Esophagus squamous epithelium (tissue), 5 donors: Measurements from ENCODE around the gene MISFA. TPM values are rescaled to one million over a fixed set of nuclear protein-coding genes. Genes with fewer than 3 reads are reported as not detected.

Experiments used
- DNase-seq: peaks from one replicate; lab custom pipeline; 2025; lab: John Stamatoyannopoulos, UW
- H3K27ac ChIP-seq, 4 donors: fragments of 200-600 bp; sonication (generic); one replicate each; pipeline ENCODE4 v1.5.1; 2016 to 2019; ENCODE audit warnings: mild to moderate bottlenecking in 1 of 4
- H3K27me3 ChIP-seq, 4 donors: fragments of 200-600 bp; sonication (generic); 1 replicate in 3 of 4; 2 replicates in 1 of 4; pipeline versions ENCODE4 v1.5.1 to v1.6.0; 2017 to 2021; ENCODE audit warnings: antibody characterized with exemption in 1 of 4
- H3K36me3 ChIP-seq, 3 donors: fragments of 200-600 bp; sonication (generic); one replicate each; pipeline ENCODE4 v1.5.1; 2016 to 2019
- H3K4me1 ChIP-seq, 3 donors: fragments of 200-600 bp; sonication (generic); one replicate each; pipeline ENCODE4 v1.5.1; 2017 to 2019
- H3K4me3 ChIP-seq, 4 donors: fragments of 200-600 bp; sonication (generic); 1 replicate in 3 of 4; 2 replicates in 1 of 4; pipeline ENCODE4 v1.5.1; 2016 to 2019; ENCODE audit warnings: mild to moderate bottlenecking in 2 of 4, moderate library complexity in 1 of 4
- H3K9me3 ChIP-seq, 3 donors: fragments of 200-600 bp; sonication (generic); one replicate each; pipeline ENCODE4 v1.5.1; 2016 to 2019
- POLR2A ChIP-seq, 4 donors: fragments of 450-650 bp; IDR thresholded peaks; one replicate each; pipeline ENCODE4 v1.6.1; 2017; ENCODE audit warnings: antibody characterized with exemption in 4 of 4, mild to moderate bottlenecking in 4 of 4, moderate library complexity in 3 of 4
- WGBS, 2 donors: methylation state at CpG; one replicate each; pipeline ENCODE4 v1.1.5; 2018; 5-methylcytosine and 5-hydroxymethylcytosine counted together
- intact Hi-C: fragments of 100-400 bp; cut with DNase I; formaldehyde crosslinking; loops from one replicate; pipeline ENCODE4 v1.15.0; 2022
- total RNA-seq, 4 donors: library from RNA; depleted of rRNA; stranded (reverse); fragments of >200 nt; gene quantifications; one replicate each; pipeline ENCODE4 v1.1.0, GENCODE V29; 2016
- TF ChIP-seq, protein P1 (sequence below), 6 experiments: fragments of 450-650 bp in 4 of 6; fragments of 200-600 bp in 2 of 6; sonication (generic) in 2 of 6; IDR thresholded peaks; one replicate each; pipeline ENCODE4 v1.5.1; 2016 to 2019; ENCODE audit warnings: antibody characterized with exemption in 6 of 6, mild to moderate bottlenecking in 4 of 6, moderate library complexity in 4 of 6
- donor health status: DM: yes; HTN: yes; CAD: no.

Gene MISFA
- total RNA-seq, 4 donors from 2014 or later = 1.4 to 2.5 TPM; not detected in 2

GRCh38 chr11:18650859-18651557 lies 51.4 kb downstream of the MISFA start:
- H3K9me3 ChIP-seq = no peaks in the 10 kb centered on the region
- H3K4me1 ChIP-seq = no peaks in the 10 kb centered on the region
- DNase-seq = no peak
- no peaks in the 10 kb centered on the region for H3K36me3 ChIP-seq
- H3K4me3 ChIP-seq = no peak overlapping the region
- intact Hi-C loops = no loop called here
- no peaks in the 10 kb centered on the region for H3K27me3 ChIP-seq
- H3K27ac ChIP-seq = no peak overlapping the region
- TF ChIP-seq, protein P1, sequence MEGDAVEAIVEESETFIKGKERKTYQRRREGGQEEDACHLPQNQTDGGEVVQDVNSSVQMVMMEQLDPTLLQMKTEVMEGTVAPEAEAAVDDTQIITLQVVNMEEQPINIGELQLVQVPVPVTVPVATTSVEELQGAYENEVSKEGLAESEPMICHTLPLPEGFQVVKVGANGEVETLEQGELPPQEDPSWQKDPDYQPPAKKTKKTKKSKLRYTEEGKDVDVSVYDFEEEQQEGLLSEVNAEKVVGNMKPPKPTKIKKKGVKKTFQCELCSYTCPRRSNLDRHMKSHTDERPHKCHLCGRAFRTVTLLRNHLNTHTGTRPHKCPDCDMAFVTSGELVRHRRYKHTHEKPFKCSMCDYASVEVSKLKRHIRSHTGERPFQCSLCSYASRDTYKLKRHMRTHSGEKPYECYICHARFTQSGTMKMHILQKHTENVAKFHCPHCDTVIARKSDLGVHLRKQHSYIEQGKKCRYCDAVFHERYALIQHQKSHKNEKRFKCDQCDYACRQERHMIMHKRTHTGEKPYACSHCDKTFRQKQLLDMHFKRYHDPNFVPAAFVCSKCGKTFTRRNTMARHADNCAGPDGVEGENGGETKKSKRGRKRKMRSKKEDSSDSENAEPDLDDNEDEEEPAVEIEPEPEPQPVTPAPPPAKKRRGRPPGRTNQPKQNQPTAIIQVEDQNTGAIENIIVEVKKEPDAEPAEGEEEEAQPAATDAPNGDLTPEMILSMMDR (IDR thresholded peaks at IDR 0.05) = peak; percentile 45 to 75 (median 52)
- no peak for TF ChIP-seq POLR2A (IDR thresholded peaks at IDR 0.05)
- WGBS, 2 donors = 67 to 82% methylated on average over 14 to 19 of the region's 19 CpGs

Other genes with a start within 250 kb of the MISFA start
- gene LDHA, start 205.2 kb upstream of the MISFA start, total RNA-seq = 1,000 to 10,000 TPM in 1 of 4 donors, 100 to 1,000 TPM in 3; 515 to 1,072 (median 673) TPM
- not detected for gene LDHC, start 187.5 kb upstream of the MISFA start, total RNA-seq
- not detected for gene LDHAL6A, start 143.9 kb upstream of the MISFA start, total RNA-seq
- gene TSG101, start 72.8 kb upstream of the MISFA start, total RNA-seq = 100 to 1,000 TPM in 2 of 4 donors, 10 to 100 TPM in 2; 76.5 to 114 (median 89.2) TPM
- gene UEVLD, start 11.1 kb upstream of the MISFA start, total RNA-seq = 10 to 100 TPM; 15.4 to 33.2 (median 21.1) TPM
- gene SPTY2D1, start 34.6 kb downstream of the MISFA start, total RNA-seq = 10 to 100 TPM; 16.6 to 30.9 (median 19.0) TPM
- gene TMEM86A, start 99.0 kb downstream of the MISFA start, total RNA-seq = 1 to 10 TPM in 3 of 4 donors, under 1 TPM in 1; 0.97 to 4.8 (median 1.5) TPM
- gene IGSF22, start 126.4 kb downstream of the MISFA start, total RNA-seq = under 1 TPM in 1 of 4 donors, not detected in 3; under 0.01 TPM
- under 1 TPM; 0.18 to 0.95 (median 0.58) TPM for gene PTPN5, start 192.0 kb downstream of the MISFA start, total RNA-seq